ENCODE results near the gene HK2.

HK2 gene

DNA sequence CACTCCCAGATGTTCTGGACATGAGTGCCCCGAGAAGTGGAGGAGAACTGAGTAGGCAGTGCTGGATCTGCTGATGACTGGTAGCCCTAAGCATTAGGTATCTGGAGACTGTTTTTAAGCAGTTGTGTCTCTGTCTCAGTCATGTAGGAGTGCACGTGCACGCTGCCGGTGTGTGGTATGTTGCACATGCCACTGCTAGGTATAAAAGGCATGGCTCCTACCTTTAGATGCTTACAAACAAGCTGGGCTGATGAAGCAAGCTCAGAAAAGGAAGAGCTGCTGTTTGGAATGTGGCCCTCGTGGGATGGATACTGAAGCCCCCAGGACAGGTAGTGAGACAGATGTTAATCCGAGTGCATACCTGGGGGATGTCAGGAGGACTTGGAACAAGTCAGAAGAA is 49.1 kb downstream of the HK2 start:
- H3K27ac ChIP-seq (ENCODE audit: low read depth in 2 of 2, low read length in 2 of 2), result no peak overlapping the region
- no peaks in the 10 kb centered on the region for H3K27me3 ChIP-seq (ENCODE audit: control insufficient read depth in 2 of 2, insufficient read depth in 2 of 2, low read length in 2 of 2)
- peaks cover 0 to 2% of the 10 kb centered on the region in 2 donors for H3K4me1 ChIP-seq (ENCODE audit: control insufficient read depth in 2 of 2, insufficient read depth in 2 of 2, low read length in 2 of 2)
- H3K9me3 ChIP-seq (ENCODE audit: control insufficient read depth in 2 of 2, low read length in 2 of 2), result no peaks in the 10 kb centered on the region
- H3K9ac ChIP-seq (ENCODE audit: low read depth in 1 of 2, low read length in 2 of 2), result no peak overlapping the region
- no peak overlapping the region for H3K4me3 ChIP-seq (ENCODE audit: low read length in 2 of 2)
- H3K36me3 ChIP-seq (ENCODE audit: control insufficient read depth in 2 of 2, insufficient read depth in 2 of 2, low read length in 2 of 2), result peaks cover 89 to 92% of the 10 kb centered on the region in 2 donors

DNA sequence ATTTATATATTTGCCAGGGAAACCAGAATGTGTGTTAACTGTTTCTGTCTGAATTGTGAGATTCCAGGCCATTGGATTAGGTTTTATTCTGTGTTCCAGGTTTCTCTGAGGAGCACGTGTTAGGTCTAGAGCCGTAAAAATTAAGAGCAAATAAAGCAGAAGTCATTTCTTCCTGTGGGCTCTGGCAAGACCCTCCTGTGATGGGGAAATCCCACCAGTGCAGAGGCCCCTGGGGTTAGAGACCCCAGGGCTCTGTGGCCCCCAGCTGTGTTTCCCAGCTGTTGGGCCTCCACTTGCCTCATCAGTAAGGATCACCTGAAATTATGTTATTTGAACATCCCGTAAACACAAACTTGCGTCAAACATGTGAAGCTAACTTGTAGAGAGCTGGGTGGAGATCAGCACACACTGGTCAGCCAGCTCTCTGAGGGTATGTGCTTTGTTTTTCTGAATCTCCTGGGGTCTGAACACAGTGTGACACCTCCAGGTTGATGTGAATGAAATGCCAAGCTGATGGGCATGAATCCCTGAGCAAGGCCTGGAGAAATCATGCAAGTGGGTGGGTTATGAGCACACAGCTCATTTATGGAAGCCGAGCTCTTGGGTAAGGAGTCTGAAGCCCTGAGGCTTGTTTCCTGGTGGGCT is 50.3 kb downstream of the HK2 start:
- Histone ChIP-seq H3K4me1 (ENCODE audit: control insufficient read depth in 2 of 2, insufficient read depth in 2 of 2, low read length in 2 of 2) (peaks cover 0 to 2% of the 10 kb centered on the region in 2 donors), H3K27ac (ENCODE audit: low read depth in 2 of 2, low read length in 2 of 2) (no peak overlapping the region), H3K4me3 (ENCODE audit: low read length in 2 of 2) (no peak overlapping the region), H3K9ac (ENCODE audit: low read depth in 1 of 2, low read length in 2 of 2) (no peak overlapping the region), H3K9me3 (ENCODE audit: control insufficient read depth in 2 of 2, low read length in 2 of 2) (no peaks in the 10 kb centered on the region), H3K27me3 (ENCODE audit: control insufficient read depth in 2 of 2, insufficient read depth in 2 of 2, low read length in 2 of 2) (no peaks in the 10 kb centered on the region), H3K36me3 (ENCODE audit: control insufficient read depth in 2 of 2, insufficient read depth in 2 of 2, low read length in 2 of 2) (peaks cover 88 to 92% of the 10 kb centered on the region in 2 donors)

DNA sequence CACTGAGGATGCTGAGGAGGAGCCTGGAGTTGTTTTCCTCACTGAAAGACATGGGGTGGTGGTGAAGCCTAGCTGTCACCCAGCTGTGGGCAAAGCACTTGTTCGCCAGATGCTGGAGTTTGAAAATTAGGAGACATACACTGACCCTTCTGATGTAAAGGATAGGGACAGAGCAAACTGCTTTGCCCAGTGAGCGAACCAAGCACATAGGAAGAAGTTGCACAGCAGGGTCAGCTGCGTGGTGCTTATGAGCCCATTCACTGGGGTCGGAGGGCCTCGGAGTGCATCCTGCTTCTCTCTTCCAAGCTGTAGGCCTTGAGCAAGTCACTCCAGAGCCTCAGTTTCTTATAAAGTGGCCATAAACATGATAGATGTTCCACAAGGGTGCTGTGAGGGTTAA is 50.9 kb downstream of the HK2 start:
- H3K4me1 ChIP-seq (ENCODE audit: control insufficient read depth in 2 of 2, insufficient read depth in 2 of 2, low read length in 2 of 2), result peaks cover 0 to 2% of the 10 kb centered on the region in 2 donors
- H3K36me3 ChIP-seq (ENCODE audit: control insufficient read depth in 2 of 2, insufficient read depth in 2 of 2, low read length in 2 of 2), result peaks cover 88 to 92% of the 10 kb centered on the region in 2 donors
- H3K27me3 ChIP-seq (ENCODE audit: control insufficient read depth in 2 of 2, insufficient read depth in 2 of 2, low read length in 2 of 2), result no peaks in the 10 kb centered on the region
- no peak overlapping the region for H3K27ac ChIP-seq (ENCODE audit: low read depth in 2 of 2, low read length in 2 of 2)
- H3K9me3 ChIP-seq (ENCODE audit: control insufficient read depth in 2 of 2, low read length in 2 of 2), result no peaks in the 10 kb centered on the region
- H3K9ac ChIP-seq (ENCODE audit: low read depth in 1 of 2, low read length in 2 of 2), result no peak overlapping the region
- H3K4me3 ChIP-seq (ENCODE audit: low read length in 2 of 2), result no peak overlapping the region

DNA sequence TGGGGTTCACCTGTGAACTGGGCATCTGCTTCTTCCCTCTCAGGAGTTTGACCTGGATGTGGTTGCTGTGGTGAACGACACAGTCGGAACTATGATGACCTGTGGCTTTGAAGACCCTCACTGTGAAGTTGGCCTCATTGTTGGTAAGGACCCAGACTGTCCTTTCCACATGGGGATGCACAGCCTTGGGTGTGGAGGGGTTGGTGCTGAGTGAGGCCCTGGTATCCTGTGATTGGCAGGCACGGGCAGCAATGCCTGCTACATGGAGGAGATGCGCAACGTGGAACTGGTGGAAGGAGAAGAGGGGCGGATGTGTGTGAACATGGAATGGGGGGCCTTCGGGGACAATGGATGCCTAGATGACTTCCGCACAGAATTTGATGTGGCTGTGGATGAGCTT is 52.3 kb downstream of the HK2 start:
- peaks cover 89 to 92% of the 10 kb centered on the region in 2 donors for H3K36me3 ChIP-seq (ENCODE audit: control insufficient read depth in 2 of 2, insufficient read depth in 2 of 2, low read length in 2 of 2)
- no peaks in the 10 kb centered on the region for H3K9me3 ChIP-seq (ENCODE audit: control insufficient read depth in 2 of 2, low read length in 2 of 2)
- H3K4me1 ChIP-seq (ENCODE audit: control insufficient read depth in 2 of 2, insufficient read depth in 2 of 2, low read length in 2 of 2), result peaks cover 0 to 2% of the 10 kb centered on the region in 2 donors
- H3K27ac ChIP-seq (ENCODE audit: low read depth in 2 of 2, low read length in 2 of 2), result no peak overlapping the region
- H3K4me3 ChIP-seq (ENCODE audit: low read length in 2 of 2), result no peak overlapping the region
- no peak overlapping the region for H3K9ac ChIP-seq (ENCODE audit: low read depth in 1 of 2, low read length in 2 of 2)
- H3K27me3 ChIP-seq (ENCODE audit: control insufficient read depth in 2 of 2, insufficient read depth in 2 of 2, low read length in 2 of 2), result no peaks in the 10 kb centered on the region

DNA sequence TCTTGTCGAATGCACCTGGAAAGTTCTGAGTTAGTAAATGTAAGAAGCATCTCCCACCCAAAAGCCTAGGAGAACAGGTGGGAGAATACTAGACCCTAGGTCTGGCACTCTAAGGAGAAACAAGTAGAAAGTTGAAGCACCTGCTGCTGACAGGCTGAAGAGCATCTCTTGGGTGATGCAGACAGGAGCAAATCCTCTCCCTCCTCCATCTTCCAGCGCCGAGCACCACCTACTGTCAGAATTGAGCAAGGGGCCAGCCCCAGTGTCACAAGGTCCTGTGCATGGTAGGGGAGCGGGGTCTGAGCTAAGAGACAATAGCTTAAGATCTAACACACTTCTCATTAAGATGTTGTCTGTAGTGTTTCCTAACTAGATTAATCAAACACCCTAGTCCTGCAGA is 52.9 kb downstream of the HK2 start:
- no peak overlapping the region for H3K27ac ChIP-seq (ENCODE audit: low read depth in 2 of 2, low read length in 2 of 2)
- H3K4me1 ChIP-seq (ENCODE audit: control insufficient read depth in 2 of 2, insufficient read depth in 2 of 2, low read length in 2 of 2), result peaks cover 0 to 2% of the 10 kb centered on the region in 2 donors
- no peak overlapping the region for H3K9ac ChIP-seq (ENCODE audit: low read depth in 1 of 2, low read length in 2 of 2)
- no peaks in the 10 kb centered on the region for H3K9me3 ChIP-seq (ENCODE audit: control insufficient read depth in 2 of 2, low read length in 2 of 2)
- no peak overlapping the region for H3K4me3 ChIP-seq (ENCODE audit: low read length in 2 of 2)
- no peaks in the 10 kb centered on the region for H3K27me3 ChIP-seq (ENCODE audit: control insufficient read depth in 2 of 2, insufficient read depth in 2 of 2, low read length in 2 of 2)
- peaks cover 85 to 89% of the 10 kb centered on the region in 2 donors for H3K36me3 ChIP-seq (ENCODE audit: control insufficient read depth in 2 of 2, insufficient read depth in 2 of 2, low read length in 2 of 2)

DNA sequence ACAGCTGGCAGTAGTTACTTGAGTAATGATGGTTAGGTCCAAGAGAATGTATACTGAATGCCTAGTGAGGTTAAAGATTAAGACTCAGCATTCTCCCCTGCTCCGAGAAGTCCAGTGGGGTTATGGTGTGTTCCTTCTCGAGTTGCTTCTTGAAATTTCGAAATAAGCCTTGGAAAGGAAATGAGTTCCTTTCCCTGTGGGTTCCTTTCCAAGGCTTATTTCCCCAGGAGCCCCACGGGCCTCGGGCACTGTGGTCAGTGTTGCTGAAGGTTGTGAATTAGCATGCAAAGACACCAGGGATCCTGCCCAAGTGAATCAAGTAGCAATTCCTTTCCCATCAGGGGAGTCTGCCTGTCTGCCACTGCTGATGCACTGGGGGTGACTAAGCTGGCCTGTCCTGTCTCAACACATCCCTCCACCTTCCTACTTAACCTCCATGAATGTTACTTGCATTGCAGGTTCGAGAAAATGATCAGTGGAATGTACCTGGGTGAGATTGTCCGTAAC is 53.6 kb downstream of the HK2 start:
- Histone ChIP-seq H3K4me1 (ENCODE audit: control insufficient read depth in 2 of 2, insufficient read depth in 2 of 2, low read length in 2 of 2) (peaks cover 0 to 2% of the 10 kb centered on the region in 2 donors), H3K9me3 (ENCODE audit: control insufficient read depth in 2 of 2, low read length in 2 of 2) (no peaks in the 10 kb centered on the region), H3K4me3 (ENCODE audit: low read length in 2 of 2) (no peak overlapping the region), H3K9ac (ENCODE audit: low read depth in 1 of 2, low read length in 2 of 2) (no peak overlapping the region), H3K36me3 (ENCODE audit: control insufficient read depth in 2 of 2, insufficient read depth in 2 of 2, low read length in 2 of 2) (peaks cover 81 to 83% of the 10 kb centered on the region in 2 donors), H3K27ac (ENCODE audit: low read depth in 2 of 2, low read length in 2 of 2) (no peak overlapping the region), H3K27me3 (ENCODE audit: control insufficient read depth in 2 of 2, insufficient read depth in 2 of 2, low read length in 2 of 2) (no peaks in the 10 kb centered on the region)

DNA sequence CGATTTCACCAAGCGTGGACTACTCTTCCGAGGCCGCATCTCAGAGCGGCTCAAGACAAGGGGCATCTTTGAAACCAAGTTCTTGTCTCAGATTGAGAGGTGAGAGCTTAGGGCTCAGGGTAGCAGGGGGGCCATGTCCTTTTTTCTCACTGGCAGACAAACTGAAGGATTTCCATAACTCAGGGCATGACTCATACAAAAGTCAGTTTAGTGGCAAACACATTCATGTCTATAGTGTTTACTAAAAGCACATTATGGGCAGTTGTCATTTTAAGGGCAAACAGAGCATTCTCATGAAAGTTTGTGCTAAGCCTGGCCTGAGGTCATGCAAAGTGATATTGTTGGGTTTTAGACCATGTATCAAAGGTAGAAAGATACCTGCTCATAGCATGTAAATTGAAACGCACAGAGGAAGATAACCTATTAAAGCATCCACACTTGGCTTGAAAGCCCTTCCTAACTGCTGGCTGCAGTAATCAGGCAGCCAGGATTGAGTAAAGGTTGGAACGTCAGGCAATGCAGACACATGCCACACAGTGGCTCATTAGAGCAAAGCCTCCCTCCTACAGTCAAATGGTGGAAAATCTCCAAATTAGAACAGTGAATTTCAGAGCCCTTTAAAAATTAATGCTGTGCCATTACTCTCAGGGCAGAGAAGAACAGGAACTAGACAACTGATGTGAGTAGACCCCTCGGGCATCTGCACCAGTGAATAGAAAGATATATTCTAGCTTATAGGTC is 54.2 kb downstream of the HK2 start:
- Histone ChIP-seq H3K9ac (ENCODE audit: low read depth in 1 of 2, low read length in 2 of 2) (no peak overlapping the region), H3K27ac (ENCODE audit: low read depth in 2 of 2, low read length in 2 of 2) (no peak overlapping the region), H3K27me3 (ENCODE audit: control insufficient read depth in 2 of 2, insufficient read depth in 2 of 2, low read length in 2 of 2) (no peaks in the 10 kb centered on the region), H3K4me1 (ENCODE audit: control insufficient read depth in 2 of 2, insufficient read depth in 2 of 2, low read length in 2 of 2) (peaks cover 0 to 2% of the 10 kb centered on the region in 2 donors), H3K9me3 (ENCODE audit: control insufficient read depth in 2 of 2, low read length in 2 of 2) (no peaks in the 10 kb centered on the region), H3K4me3 (ENCODE audit: low read length in 2 of 2) (no peak overlapping the region), H3K36me3 (ENCODE audit: control insufficient read depth in 2 of 2, insufficient read depth in 2 of 2, low read length in 2 of 2) (peaks cover 77% of the 10 kb centered on the region in 2 donors)

DNA sequence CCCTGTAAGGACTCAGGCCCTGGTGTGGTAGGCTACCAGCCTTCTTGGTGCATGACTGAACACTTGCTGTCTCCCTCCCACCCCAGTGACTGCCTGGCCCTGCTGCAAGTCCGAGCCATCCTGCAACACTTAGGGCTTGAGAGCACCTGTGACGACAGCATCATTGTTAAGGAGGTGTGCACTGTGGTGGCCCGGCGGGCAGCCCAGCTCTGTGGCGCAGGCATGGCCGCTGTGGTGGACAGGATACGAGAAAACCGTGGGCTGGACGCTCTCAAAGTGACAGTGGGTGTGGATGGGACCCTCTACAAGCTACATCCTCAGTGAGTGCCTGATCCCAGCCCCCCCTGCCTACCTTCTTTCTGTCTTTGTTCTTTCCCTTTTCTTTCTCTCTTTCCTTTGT is 55.2 kb downstream of the HK2 start:
- Histone ChIP-seq H3K9ac (ENCODE audit: low read depth in 1 of 2, low read length in 2 of 2) (no peak overlapping the region), H3K36me3 (ENCODE audit: control insufficient read depth in 2 of 2, insufficient read depth in 2 of 2, low read length in 2 of 2) (peaks cover 70 to 77% of the 10 kb centered on the region in 2 donors), H3K9me3 (ENCODE audit: control insufficient read depth in 2 of 2, low read length in 2 of 2) (no peaks in the 10 kb centered on the region), H3K4me3 (ENCODE audit: low read length in 2 of 2) (no peak overlapping the region), H3K27ac (ENCODE audit: low read depth in 2 of 2, low read length in 2 of 2) (no peak overlapping the region), H3K4me1 (ENCODE audit: control insufficient read depth in 2 of 2, insufficient read depth in 2 of 2, low read length in 2 of 2) (peaks cover 0 to 2% of the 10 kb centered on the region in 2 donors), H3K27me3 (ENCODE audit: control insufficient read depth in 2 of 2, insufficient read depth in 2 of 2, low read length in 2 of 2) (no peaks in the 10 kb centered on the region)

DNA sequence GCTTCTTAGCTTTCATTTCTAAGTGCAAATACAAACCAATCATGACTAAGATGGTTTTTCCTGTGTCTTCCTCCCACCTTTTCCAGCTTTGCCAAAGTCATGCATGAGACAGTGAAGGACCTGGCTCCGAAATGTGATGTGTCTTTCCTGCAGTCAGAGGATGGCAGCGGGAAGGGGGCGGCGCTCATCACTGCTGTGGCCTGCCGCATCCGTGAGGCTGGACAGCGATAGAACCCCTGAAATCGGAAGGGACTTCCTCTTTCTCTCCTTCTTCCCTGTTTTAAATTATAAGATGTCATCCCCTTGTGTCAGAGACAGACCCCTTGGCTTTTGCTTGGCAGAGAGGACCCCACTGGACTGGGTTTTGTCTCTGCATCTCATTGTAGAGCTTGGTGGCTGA is 56.8 kb downstream of the HK2 start:
- Histone ChIP-seq H3K9me3 (ENCODE audit: control insufficient read depth in 2 of 2, low read length in 2 of 2) (no peaks in the 10 kb centered on the region), H3K27ac (ENCODE audit: low read depth in 2 of 2, low read length in 2 of 2) (no peak overlapping the region), H3K36me3 (ENCODE audit: control insufficient read depth in 2 of 2, insufficient read depth in 2 of 2, low read length in 2 of 2) (peaks cover 61 to 69% of the 10 kb centered on the region in 2 donors), H3K9ac (ENCODE audit: low read depth in 1 of 2, low read length in 2 of 2) (no peak overlapping the region), H3K4me3 (ENCODE audit: low read length in 2 of 2) (no peak overlapping the region), H3K27me3 (ENCODE audit: control insufficient read depth in 2 of 2, insufficient read depth in 2 of 2, low read length in 2 of 2) (no peaks in the 10 kb centered on the region), H3K4me1 (ENCODE audit: control insufficient read depth in 2 of 2, insufficient read depth in 2 of 2, low read length in 2 of 2) (no peaks in the 10 kb centered on the region)

DNA sequence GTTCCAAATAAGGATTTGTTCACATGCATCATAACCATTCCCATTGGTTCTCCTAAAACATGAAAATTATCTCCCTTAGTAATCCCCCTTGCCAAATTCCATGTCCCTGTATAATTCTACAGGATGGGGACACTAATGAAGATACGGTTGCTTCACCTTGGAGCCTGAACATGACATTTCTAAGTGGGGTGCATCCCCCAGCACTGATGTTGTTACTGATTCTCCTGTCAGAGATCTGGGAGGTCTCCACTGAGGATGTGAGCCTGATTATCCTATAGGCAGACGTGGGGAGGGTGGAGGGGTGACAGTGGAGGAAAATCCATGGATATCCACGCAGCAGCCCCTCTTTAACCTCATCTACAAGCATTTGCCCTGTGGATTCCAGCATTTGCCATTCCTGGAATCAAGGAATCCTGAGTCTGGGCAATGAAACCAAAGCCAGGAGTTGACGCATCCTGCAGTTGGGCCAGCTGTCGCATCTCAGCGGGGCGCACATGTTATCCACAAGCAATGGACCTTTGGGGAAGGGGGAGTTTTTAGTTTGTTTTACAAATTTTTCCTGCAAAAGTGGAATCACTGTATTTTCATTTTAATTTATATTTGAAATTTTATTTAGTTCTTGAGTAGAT is 57.3 kb downstream of the HK2 start:
- H3K27ac ChIP-seq (ENCODE audit: low read depth in 2 of 2, low read length in 2 of 2), result no peak overlapping the region
- H3K36me3 ChIP-seq (ENCODE audit: control insufficient read depth in 2 of 2, insufficient read depth in 2 of 2, low read length in 2 of 2), result peaks cover 57 to 64% of the 10 kb centered on the region in 2 donors
- no peak overlapping the region for H3K9ac ChIP-seq (ENCODE audit: low read depth in 1 of 2, low read length in 2 of 2)
- no peaks in the 10 kb centered on the region for H3K4me1 ChIP-seq (ENCODE audit: control insufficient read depth in 2 of 2, insufficient read depth in 2 of 2, low read length in 2 of 2)
- H3K4me3 ChIP-seq (ENCODE audit: low read length in 2 of 2), result no peak overlapping the region
- H3K9me3 ChIP-seq (ENCODE audit: control insufficient read depth in 2 of 2, low read length in 2 of 2), result no peaks in the 10 kb centered on the region
- H3K27me3 ChIP-seq (ENCODE audit: control insufficient read depth in 2 of 2, insufficient read depth in 2 of 2, low read length in 2 of 2), result no peaks in the 10 kb centered on the region
